Measurements from ENCODE around the gene WWTR1. TPM values are rescaled to one million over a fixed set of nuclear protein-coding genes. Genes with fewer than 3 reads are reported as not detected.

The WWTR1 gene
- total RNA-seq, 1 experiment from 2014 or later: 24.4 TPM

DNA sequence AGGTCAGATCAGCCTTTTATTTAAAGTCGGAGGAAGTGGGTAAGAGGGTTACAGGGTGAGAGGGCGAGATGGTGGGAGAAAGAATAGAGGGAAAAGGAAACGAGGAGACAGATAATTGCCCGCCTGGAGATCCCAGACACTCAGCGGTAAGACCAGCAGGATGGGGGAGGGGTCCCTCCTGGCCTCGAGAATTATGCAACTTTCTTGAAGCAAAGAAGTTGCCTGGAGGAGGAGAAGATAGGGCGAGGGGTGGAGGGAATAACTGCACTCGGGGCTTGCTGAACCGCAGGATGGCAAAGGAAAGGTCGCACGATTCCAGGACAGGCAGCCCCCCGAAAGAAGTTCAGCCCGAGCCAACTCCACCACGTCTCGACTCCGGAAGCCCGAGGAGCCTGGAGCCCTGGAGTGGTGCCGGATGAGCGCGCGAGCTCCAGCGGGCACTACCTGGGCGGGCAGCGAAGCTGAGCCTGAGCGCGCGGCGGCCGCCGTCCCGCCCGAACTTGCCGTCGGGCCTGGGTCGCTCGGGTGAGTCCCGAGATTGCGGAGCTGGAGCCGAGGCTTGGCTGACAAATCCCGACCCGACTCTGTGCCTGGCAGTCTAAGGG lies 402 bp downstream of the WWTR1 start:
- Histone ChIP-seq H3K4me2 (ENCODE audit: insufficient read depth, insufficient read length, low read length) (peak overlapping the region; percentile 97), H2BK20ac (ENCODE audit: low read depth, low read length, poor library complexity, severe bottlenecking) (no peak overlapping the region), H2BK15ac (ENCODE audit: low read depth, low read length) (peak overlapping the region; percentile 27; the same call in 1 of the 2 replicates), H3T11ph (ENCODE audit: low read length) (no peak overlapping the region), H4K20me1 (ENCODE audit: control insufficient read depth, insufficient read depth, insufficient read length) (no peaks in the 10 kb centered on the region), H2BK120ac (ENCODE audit: low read depth, low read length, poor library complexity, severe bottlenecking) (peak overlapping the region; percentile 16), H4K8ac (replicated peaks; ENCODE audit: insufficient read length, low read depth, low read length) (no peak overlapping the region), H4K5ac (ENCODE audit: insufficient read length, low read depth, low read length) (peak overlapping the region; percentile 55), H3K27ac (ENCODE audit: insufficient read length, low read depth, low read length) (peak overlapping the region; percentile 44), H3K56ac (ENCODE audit: insufficient read length, low read depth, low read length) (no peak overlapping the region), H3K9ac (ENCODE audit: extremely low read depth, insufficient read length, low read length) (peak overlapping the region; percentile 76), H3K23me2 (ENCODE audit: insufficient read length, low read depth, low read length, poor library complexity, severe bottlenecking) (peaks cover 25% of the 10 kb centered on the region), H2AFZ (ENCODE audit: low read length) (no peak overlapping the region), H4K91ac (ENCODE audit: insufficient read length, low read depth, low read length) (peak overlapping the region; percentile 34), H3K23ac (ENCODE audit: insufficient read length, low read depth, low read length) (no peak overlapping the region), H3K18ac (ENCODE audit: insufficient read length, low read depth, low read length) (peak overlapping the region; percentile 83), H2BK12ac (ENCODE audit: insufficient read length, low read depth, low read length) (no peak overlapping the region), H2BK5ac (ENCODE audit: insufficient read length, low read length) (no peak overlapping the region), H3K79me2 (ENCODE audit: insufficient read depth, low read length) (peaks cover 2% of the 10 kb centered on the region; the same call in 1 of the 2 replicates), H3K27me3 (ENCODE audit: insufficient read depth, low read length) (no peaks in the 10 kb centered on the region), H2AK5ac (ENCODE audit: insufficient read length, low read length) (no peak overlapping the region), H3K79me1 (ENCODE audit: insufficient read depth, low read depth, low read length, poor library complexity, severe bottlenecking) (no peaks in the 10 kb centered on the region), H3K14ac (ENCODE audit: insufficient read depth, low read length) (peak overlapping the region; percentile 94), H3K4me1 (ENCODE audit: insufficient read depth, low read length) (peaks cover 5% of the 10 kb centered on the region; the same call in 1 of the 2 replicates), H3K4ac (ENCODE audit: low read depth, low read length) (no peak overlapping the region), H3K9me3 (ENCODE audit: control insufficient read depth, low read depth, low read length) (no peaks in the 10 kb centered on the region)
- no CpG with 5 or more reads among the region's 41 CpGs for WGBS (ENCODE audit: extremely low coverage, insufficient read length, low lambda C conversion rate)
- Mint-ChIP-seq H3K27me3 (ENCODE audit: low read depth) (peaks cover 6% of the 10 kb centered on the region), H3K27ac (peak overlapping the region; percentile 84 to 95 (median 87); a peak in 6 of 7 replicates), H3K4me1 (peaks cover 60 to 61% of the 10 kb centered on the region in 2 experiments), H3K9me3 (peaks cover 0 to 3% of the 10 kb centered on the region in 2 experiments; a peak in 1 of 5 replicates), H3K4me3 (peak overlapping the region; percentile 89 to 93), H3K36me3 (ENCODE audit: insufficient read depth in 1 of 3, low read depth in 3 of 3) (peaks cover 17 to 27% (median 21%) of the 10 kb centered on the region in 3 experiments)
- no peak for DNase-seq
- TF ChIP-seq, protein P1, sequence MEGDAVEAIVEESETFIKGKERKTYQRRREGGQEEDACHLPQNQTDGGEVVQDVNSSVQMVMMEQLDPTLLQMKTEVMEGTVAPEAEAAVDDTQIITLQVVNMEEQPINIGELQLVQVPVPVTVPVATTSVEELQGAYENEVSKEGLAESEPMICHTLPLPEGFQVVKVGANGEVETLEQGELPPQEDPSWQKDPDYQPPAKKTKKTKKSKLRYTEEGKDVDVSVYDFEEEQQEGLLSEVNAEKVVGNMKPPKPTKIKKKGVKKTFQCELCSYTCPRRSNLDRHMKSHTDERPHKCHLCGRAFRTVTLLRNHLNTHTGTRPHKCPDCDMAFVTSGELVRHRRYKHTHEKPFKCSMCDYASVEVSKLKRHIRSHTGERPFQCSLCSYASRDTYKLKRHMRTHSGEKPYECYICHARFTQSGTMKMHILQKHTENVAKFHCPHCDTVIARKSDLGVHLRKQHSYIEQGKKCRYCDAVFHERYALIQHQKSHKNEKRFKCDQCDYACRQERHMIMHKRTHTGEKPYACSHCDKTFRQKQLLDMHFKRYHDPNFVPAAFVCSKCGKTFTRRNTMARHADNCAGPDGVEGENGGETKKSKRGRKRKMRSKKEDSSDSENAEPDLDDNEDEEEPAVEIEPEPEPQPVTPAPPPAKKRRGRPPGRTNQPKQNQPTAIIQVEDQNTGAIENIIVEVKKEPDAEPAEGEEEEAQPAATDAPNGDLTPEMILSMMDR (conservative IDR thresholded peaks at IDR 0.05): no peak
